MG63 (cell line): Measurements from ENCODE around the gene TRMT44. TPM values are rescaled to one million over a fixed set of nuclear protein-coding genes. Genes with fewer than 3 reads are reported as not detected.
"Not testable (repeated sequence)": the region's sequence is repeated elsewhere in the genome, so short reads cannot be mapped to it uniquely, and the experiment has no call there.

Source experiments
- DNase-seq: peaks from one replicate; pipeline ENCODE4 v3.0.0-alpha.2; 2020
- H3K27me3 ChIP-seq: fragments of 250-450 bp; sonication (Bioruptor Pico); 2 replicates; pipeline ENCODE4 v1.5.1; 2020; ENCODE audit warnings: mild to moderate bottlenecking, moderate library complexity
- H3K36me3 ChIP-seq: fragments of 250-450 bp; sonication (Bioruptor Pico); 2 replicates; pipeline ENCODE4 v1.5.1; 2020; ENCODE audit warnings: mild to moderate bottlenecking, moderate library complexity
- H3K4me3 ChIP-seq: fragments of 250-450 bp; sonication (Bioruptor Pico); 2 replicates; pipeline ENCODE4 v1.5.1; 2020; ENCODE audit warnings: mild to moderate bottlenecking, moderate library complexity
- H3K9me3 ChIP-seq: fragments of 250-450 bp; sonication (Bioruptor Pico); 2 replicates; pipeline ENCODE4 v1.5.1; 2020; ENCODE audit warnings: mild to moderate bottlenecking, moderate library complexity
- total RNA-seq: library from RNA; depleted of rRNA; stranded (reverse); fragments of >200 nt; shearing (Covaris generic); gene quantifications from 2 replicates; pipeline ENCODE4 v1.2.3, GENCODE V29; 2014; ENCODE audit warnings: low replicate concordance

TRMT44 gene
- total RNA-seq, 1 experiment from 2014 or later, result 13.4 TPM

- Histone ChIP-seq H3K36me3 (peaks cover 13% of the 10 kb centered on the region), H3K27me3 (no peaks in the 10 kb centered on the region), H3K9me3 (no peaks in the 10 kb centered on the region), H3K4me3 (no peak overlapping the region)
- no peak for DNase-seq
Measured at GRCh38 chr4:8471211-8471875, 30.8 kb downstream of the TRMT44 start.

- Histone ChIP-seq H3K27me3 (no peaks in the 10 kb centered on the region), H3K9me3 (no peaks in the 10 kb centered on the region), H3K36me3 (peaks cover 13% of the 10 kb centered on the region), H3K4me3 (no peak overlapping the region)
- no peak for DNase-seq
Measured at GRCh38 chr4:8472158-8472688, 31.6 kb downstream of the TRMT44 start.

- Histone ChIP-seq H3K36me3 (peaks cover 13% of the 10 kb centered on the region), H3K27me3 (no peaks in the 10 kb centered on the region), H3K4me3 (no peak overlapping the region), H3K9me3 (no peaks in the 10 kb centered on the region)
- peak; percentile 84 for DNase-seq
Measured at GRCh38 chr4:8472689-8473197, 32.2 kb downstream of the TRMT44 start.

GRCh38 chr4:8473198-8473919, 32.8 kb downstream of the TRMT44 start:
- no peak overlapping the region for H3K4me3 ChIP-seq
- no peaks in the 10 kb centered on the region for H3K9me3 ChIP-seq
- H3K36me3 ChIP-seq, result peaks cover 11% of the 10 kb centered on the region
- H3K27me3 ChIP-seq, result no peaks in the 10 kb centered on the region
- DNase-seq, result no peak

GRCh38 chr4:8473920-8474590, 33.5 kb downstream of the TRMT44 start:
- no peak for DNase-seq
- H3K27me3 ChIP-seq, result no peaks in the 10 kb centered on the region
- H3K36me3 ChIP-seq, result peaks cover 7% of the 10 kb centered on the region
- H3K9me3 ChIP-seq, result no peaks in the 10 kb centered on the region
- H3K4me3 ChIP-seq, result no peak overlapping the region

- DNase-seq, result no peak
- no peaks in the 10 kb centered on the region for H3K27me3 ChIP-seq
- H3K9me3 ChIP-seq, result no peaks in the 10 kb centered on the region
- H3K36me3 ChIP-seq, result peaks cover 3% of the 10 kb centered on the region; the same call in 1 of the 2 replicates
- no peak overlapping the region for H3K4me3 ChIP-seq
Measured at GRCh38 chr4:8474856-8475255, 34.3 kb downstream of the TRMT44 start.

GRCh38 chr4:8475751-8476575, 35.4 kb downstream of the TRMT44 start:
- Histone ChIP-seq H3K9me3 (no peaks in the 10 kb centered on the region), H3K36me3 (peaks cover 3% of the 10 kb centered on the region; the same call in 1 of the 2 replicates), H3K27me3 (no peaks in the 10 kb centered on the region), H3K4me3 (no peak overlapping the region)
- no peak for DNase-seq

GRCh38 chr4:8477095-8477635, 36.6 kb downstream of the TRMT44 start:
- peaks cover 3% of the 10 kb centered on the region; the same call in 1 of the 2 replicates for H3K36me3 ChIP-seq
- H3K9me3 ChIP-seq, result no peaks in the 10 kb centered on the region
- no peak for DNase-seq
- no peak overlapping the region for H3K4me3 ChIP-seq
- H3K27me3 ChIP-seq, result no peaks in the 10 kb centered on the region

GRCh38 chr4:8477676-8478075, 37.1 kb downstream of the TRMT44 start:
- Histone ChIP-seq H3K27me3 (no peaks in the 10 kb centered on the region), H3K36me3 (peaks cover 3% of the 10 kb centered on the region; the same call in 1 of the 2 replicates), H3K4me3 (no peak overlapping the region), H3K9me3 (no peaks in the 10 kb centered on the region)
- DNase-seq, result no peak

GRCh38 chr4:8478371-8478770, 37.8 kb downstream of the TRMT44 start:
- H3K4me3 ChIP-seq, result no peak overlapping the region

GRCh38 chr4:8478801-8479744, 38.5 kb downstream of the TRMT44 start:
- no peak for DNase-seq
- H3K9me3 ChIP-seq, result no peaks in the 10 kb centered on the region
- no peaks in the 10 kb centered on the region for H3K27me3 ChIP-seq
- no peak overlapping the region for H3K4me3 ChIP-seq
- peaks cover 3% of the 10 kb centered on the region; the same call in 1 of the 2 replicates for H3K36me3 ChIP-seq

More at GRCh38 chr4:8478371-8478770, 37.8 kb downstream of the TRMT44 start:
- Histone ChIP-seq H3K9me3 (no peaks in the 10 kb centered on the region), H3K36me3 (peaks cover 3% of the 10 kb centered on the region; the same call in 1 of the 2 replicates), H3K27me3 (no peaks in the 10 kb centered on the region)
- DNase-seq, result no peak

GRCh38 chr4:8480221-8480620, 39.6 kb downstream of the TRMT44 start:
- no peak for DNase-seq
- Histone ChIP-seq H3K36me3 (peaks cover 3% of the 10 kb centered on the region; the same call in 1 of the 2 replicates), H3K4me3 (no peak overlapping the region), H3K9me3 (no peaks in the 10 kb centered on the region), H3K27me3 (no peaks in the 10 kb centered on the region)

GRCh38 chr4:8486643-8487042, 46.1 kb downstream of the TRMT44 start:
- H3K27me3 ChIP-seq, H3K9me3 ChIP-seq, H3K4me3 ChIP-seq, H3K36me3 ChIP-seq, DNase-seq: not testable (repeated sequence)

GRCh38 chr4:8488791-8489369, 48.3 kb downstream of the TRMT44 start:
- H3K27me3 ChIP-seq, result no peaks in the 10 kb centered on the region
- DNase-seq, result no peak
- no peaks in the 10 kb centered on the region for H3K36me3 ChIP-seq
- H3K9me3 ChIP-seq, result no peaks in the 10 kb centered on the region
- H3K4me3 ChIP-seq, result no peak overlapping the region

GRCh38 chr4:8491478-8491877, 50.9 kb downstream of the TRMT44 start:
- not testable (repeated sequence) for H3K9me3 ChIP-seq, H3K36me3 ChIP-seq, H3K27me3 ChIP-seq, DNase-seq, H3K4me3 ChIP-seq
